Body of pancreas (tissue), 4 donors: ENCODE data around the gene ZNF729. TPM values are rescaled to one million over a fixed set of nuclear protein-coding genes. Genes with fewer than 3 reads are reported as not detected.

ENCODE experiments used
- ATAC-seq: fragments of 150-250 bp; one replicate; pipeline ENCODE4 v1.9.1; 2016
- DNase-seq, 4 donors: peaks; one replicate each; pipeline ENCODE4 v3.0.0-alpha.2; 2019
- H3K27ac ChIP-seq, 4 donors: fragments of 200-600 bp; sonication (generic); 1 replicate in 3 of 4; 2 replicates in 1 of 4; pipeline versions ENCODE4 v1.5.1 to v1.6.1; 2016 to 2019; ENCODE audit warnings: mild to moderate bottlenecking in 1 of 4, mixed read lengths in 1 of 4, moderate library complexity in 1 of 4
- H3K27me3 ChIP-seq, 2 donors: fragments of 200-600 bp; sonication (generic); one replicate each; pipeline ENCODE4 v1.6.0; 2016; ENCODE audit warnings: mild to moderate bottlenecking in 1 of 2
- H3K36me3 ChIP-seq, 2 donors: fragments of 200-600 bp; sonication (generic); replicated peaks in 1 of 2; 2 replicates each; pipeline ENCODE4 v1.5.1; 2016; ENCODE audit warnings: low read depth in 2 of 2; ENCODE audit not compliant: insufficient read depth in 1 of 2
- H3K4me1 ChIP-seq: fragments of 200-600 bp; sonication (generic); one replicate; pipeline ENCODE4 v1.6.0; 2016
- H3K4me3 ChIP-seq, 2 donors: fragments of 200-600 bp; sonication (generic); 1 replicate in 1 of 2; 2 replicates in 1 of 2; pipeline ENCODE4 v1.5.1; 2016 to 2019
- H3K9me3 ChIP-seq, 3 donors: fragments of 200-600 bp; sonication (generic); 1 replicate in 2 of 3; 2 replicates in 1 of 3; pipeline ENCODE4 v1.5.1; 2016
- CTCF ChIP-seq, 7 experiments: fragments of 450-650 bp in 4 of 7; fragments of 200-600 bp in 3 of 7; sonication (generic) in 3 of 7; IDR thresholded peaks; one replicate each; pipeline ENCODE4 v1.5.1; 2016 to 2019; ENCODE audit warnings: antibody characterized with exemption in 7 of 7
- POLR2A ChIP-seq, 3 donors: fragments of 450-650 bp; IDR thresholded peaks; one replicate each; pipeline ENCODE4 v1.6.1; 2016; ENCODE audit warnings: antibody characterized with exemption in 3 of 3, mild to moderate bottlenecking in 2 of 3
- WGBS, 2 donors: methylation state at CpG; one replicate each; pipeline ENCODE4 v1.1.5; 2017; 5-methylcytosine and 5-hydroxymethylcytosine counted together
- intact Hi-C: fragments of 100-400 bp; cut with DNase I; formaldehyde crosslinking; loops from one replicate; pipeline ENCODE4 v1.15.1; 2023
- total RNA-seq, 2 donors: library from RNA; depleted of rRNA; stranded (reverse); fragments of >200 nt; gene quantifications; one replicate each; pipeline ENCODE4 v1.1.0, GENCODE V29; 2016

ZNF729 gene
- total RNA-seq = not detected

GRCh38 chr19:22286151-22286810 is at the start of gene ZNF729:
Gene ZNF729 (plus strand): TSS chr19:22286441. CDS start chr19:22286526, 85 bp downstream.
- 1 to 2% methylated on average over 12 to 32 of the region's 32 CpGs for WGBS, 2 donors
- no peak for ATAC-seq
- Histone ChIP-seq H3K4me3 (no peak within 1 kb of the TSS), H3K4me1 (no peaks in the 10 kb centered on the region), H3K27me3 (no peaks in the 10 kb centered on the region), H3K36me3 (no peaks in the 10 kb centered on the region), H3K27ac (no peak within 1 kb of the TSS), H3K9me3 (peaks cover 0 to 16% (median 0%) of the 10 kb centered on the region in 3 donors)
- TF ChIP-seq CTCF (IDR thresholded peaks at IDR 0.05) (no peak), POLR2A (IDR thresholded peaks at IDR 0.05) (no peak)
- no peak for DNase-seq
- intact Hi-C loops = no loop called here

GRCh38 chr19:22256856-22257255 is 29.4 kb upstream of the ZNF729 start:
- no peak overlapping the region for H3K4me3 ChIP-seq
- no peak overlapping the region for H3K27ac ChIP-seq
- no peaks in the 10 kb centered on the region for H3K27me3 ChIP-seq
- TF ChIP-seq POLR2A (IDR thresholded peaks at IDR 0.05) = no peak
- no peak for TF ChIP-seq CTCF (IDR thresholded peaks at IDR 0.05)
- no peaks in the 10 kb centered on the region for H3K9me3 ChIP-seq
- intact Hi-C loops = no loop called here
- ATAC-seq = no peak
- H3K4me1 ChIP-seq = no peaks in the 10 kb centered on the region
- no peak for DNase-seq
- H3K36me3 ChIP-seq = no peaks in the 10 kb centered on the region

DNA sequence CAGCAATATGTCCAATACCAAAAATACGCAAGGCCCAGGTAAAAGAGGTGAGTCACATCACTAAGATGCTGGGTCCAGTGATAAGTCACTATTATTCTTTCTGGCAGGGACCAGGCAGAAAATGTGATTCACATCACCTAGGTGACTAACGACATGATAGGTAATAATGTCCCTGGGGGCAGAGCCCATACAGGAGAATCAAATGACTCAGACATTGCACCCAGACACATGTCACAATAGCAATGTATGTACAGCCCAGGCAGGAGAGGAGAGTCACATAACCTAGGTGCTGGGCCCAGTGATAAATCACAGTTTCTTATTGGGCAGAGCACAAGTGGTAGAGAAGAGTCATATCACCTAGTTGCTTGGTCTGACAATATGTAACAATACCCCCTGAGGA is 28.9 kb upstream of the ZNF729 start:
- DNase-seq = no peak
- no peaks in the 10 kb centered on the region for H3K9me3 ChIP-seq
- ATAC-seq = no peak

DNA sequence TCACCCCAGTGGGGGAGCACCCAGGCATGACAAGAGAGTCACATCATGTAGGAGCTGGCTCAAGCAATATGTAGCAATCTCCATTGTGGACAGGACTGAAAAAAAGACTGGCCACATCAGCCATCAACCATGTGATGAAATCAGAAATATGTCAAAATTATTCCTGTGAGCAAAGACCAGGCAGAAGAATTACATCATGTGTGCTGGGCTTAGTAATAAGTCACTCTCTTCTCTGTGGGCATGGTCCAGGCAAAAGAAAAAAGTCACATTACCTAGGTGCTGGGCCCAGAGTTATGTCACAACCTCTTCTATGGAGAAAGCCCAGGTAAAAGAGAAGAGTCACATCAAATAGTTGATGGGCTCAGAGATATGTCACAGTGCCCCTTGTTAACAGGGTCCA is 28.3 kb upstream of the ZNF729 start:
- H3K27me3 ChIP-seq = no peaks in the 10 kb centered on the region
- H3K4me3 ChIP-seq = no peak overlapping the region
- H3K36me3 ChIP-seq = no peaks in the 10 kb centered on the region
- no peaks in the 10 kb centered on the region for H3K4me1 ChIP-seq
- ATAC-seq = no peak
- no peak for DNase-seq
- H3K9me3 ChIP-seq = no peaks in the 10 kb centered on the region
- no peak overlapping the region for H3K27ac ChIP-seq
- intact Hi-C loops = no loop called here
- TF ChIP-seq POLR2A (IDR thresholded peaks at IDR 0.05) (no peak), CTCF (IDR thresholded peaks at IDR 0.05) (no peak)

More for the DNA sequence above, 28.9 kb upstream of the ZNF729 start:
- TF ChIP-seq CTCF (IDR thresholded peaks at IDR 0.05) (no peak), POLR2A (IDR thresholded peaks at IDR 0.05) (no peak)
- Histone ChIP-seq H3K4me3 (no peak overlapping the region), H3K36me3 (no peaks in the 10 kb centered on the region), H3K27ac (no peak overlapping the region), H3K4me1 (no peaks in the 10 kb centered on the region), H3K27me3 (no peaks in the 10 kb centered on the region)
- intact Hi-C loops = no loop called here
- 60 to 64% methylated on average over 2 of the region's 2 CpGs for WGBS, 2 donors

- ATAC-seq = no peak
- Histone ChIP-seq H3K4me1 (no peaks in the 10 kb centered on the region), H3K27ac (no peak overlapping the region), H3K4me3 (no peak overlapping the region), H3K9me3 (no peaks in the 10 kb centered on the region), H3K36me3 (no peaks in the 10 kb centered on the region), H3K27me3 (no peaks in the 10 kb centered on the region)
- TF ChIP-seq CTCF (IDR thresholded peaks at IDR 0.05) = no peak
- no peak for TF ChIP-seq POLR2A (IDR thresholded peaks at IDR 0.05)
- DNase-seq = no peak
- 72 to 76% methylated on average over 2 of the region's 2 CpGs for WGBS, 2 donors
- intact Hi-C loops = no loop called here
Measured at GRCh38 chr19:22260499-22260898, 25.7 kb upstream of the ZNF729 start.
